GM18951 (cell line): Measurements from ENCODE around the gene LYVE1.

Experiments
- POLR2A ChIP-seq: IDR thresholded peaks from 4 replicates; pipeline ENCODE4 v1.6.1; 2011; ENCODE audit warnings: mild to moderate bottlenecking; ENCODE audit not compliant: insufficient read length, insufficient read depth; ENCODE audit errors: extremely low read depth
- in situ Hi-C: fragments of 300-500 bp; cut with MboI; formaldehyde crosslinking; loops from one replicate; pipeline ENCODE4 v1.12.0; 2022; ENCODE audit warnings: low sequenced_read_pairs, mixed read lengths, inconsistent platforms; ENCODE audit not compliant: unreplicated experiment

LYVE1 gene

DNA sequence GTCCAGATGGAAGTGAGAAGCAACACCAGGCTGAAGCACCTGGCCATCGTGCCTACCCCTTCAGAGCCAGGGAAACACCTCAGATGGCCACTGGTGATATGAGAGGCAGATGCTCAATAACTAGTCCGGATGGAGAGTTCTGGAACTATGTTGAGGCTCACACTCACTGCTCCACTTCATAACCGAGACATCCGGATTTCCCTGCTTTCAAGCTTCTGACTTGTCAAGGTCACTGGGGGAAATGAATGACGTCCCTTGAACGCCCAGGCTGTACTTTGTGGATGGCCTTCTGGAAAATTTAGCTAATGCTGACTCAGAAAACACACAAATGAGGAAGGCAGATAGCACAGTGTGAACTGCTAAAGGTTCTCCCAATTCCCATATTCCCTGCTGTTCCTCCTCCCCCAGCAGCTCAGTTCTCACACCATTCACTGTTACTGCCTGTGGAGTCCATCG lies at the start of gene LYVE1:
LYVE1 (minus strand) TSS at position 180 of the 456 bp plus-strand sequence; CDS start at position 47, 133 bp downstream.
- in situ Hi-C loops: no loop called here
- no peak for TF ChIP-seq POLR2A

DNA sequence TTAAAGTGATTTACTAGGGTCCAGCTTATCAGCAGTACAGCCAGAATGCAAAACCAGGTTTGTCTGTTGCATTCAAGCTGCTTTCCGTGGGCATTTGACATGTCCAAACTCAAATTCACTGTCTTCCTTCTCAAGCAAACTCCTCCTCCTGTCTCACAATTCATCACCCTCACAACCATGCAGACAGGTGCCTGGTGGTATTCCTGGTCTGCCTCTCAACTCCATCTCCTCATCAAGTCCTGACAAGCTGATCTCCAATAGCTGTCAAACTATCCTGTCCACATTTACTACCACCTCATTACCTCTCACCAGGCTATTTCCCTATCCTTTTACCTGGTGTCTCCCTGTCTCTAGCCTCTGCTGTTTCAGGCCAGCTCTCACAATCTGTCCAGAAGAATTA lies 49.1 kb upstream of the LYVE1 start:
- in situ Hi-C loops: no loop called here
- TF ChIP-seq POLR2A: no peak

- TF ChIP-seq POLR2A: no peak
- in situ Hi-C loops: no loop called here
Measured at GRCh38 chr11:10611979-10612862, 43.8 kb upstream of the LYVE1 start.

DNA sequence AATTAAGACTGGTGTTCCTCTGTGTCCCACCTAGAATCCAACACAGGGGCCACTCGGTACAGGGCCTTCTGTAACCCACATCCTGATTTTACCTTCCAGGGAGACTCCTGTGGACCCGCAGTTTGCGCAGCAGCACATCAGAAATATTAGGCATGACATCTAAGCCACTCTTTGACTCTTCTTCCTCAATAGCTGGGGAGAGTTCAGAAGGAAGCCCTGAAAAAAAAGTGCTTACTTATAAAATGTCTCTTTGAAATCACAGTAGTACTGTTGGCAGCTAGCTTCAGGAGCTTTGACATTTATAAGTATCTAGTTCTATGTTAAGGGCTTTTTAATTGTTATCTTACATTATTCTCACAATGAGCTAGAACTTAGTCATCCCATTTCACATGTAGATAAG lies 41.2 kb upstream of the LYVE1 start:
- in situ Hi-C loops: no loop called here
- no peak for TF ChIP-seq POLR2A

GRCh38 chr11:10608584-10608983 lies 40.1 kb upstream of the LYVE1 start:
- in situ Hi-C loops: no loop called here
- TF ChIP-seq POLR2A: no peak

GRCh38 chr11:10607462-10608132 lies 39.1 kb upstream of the LYVE1 start:
- in situ Hi-C loops: no loop called here
- no peak for TF ChIP-seq POLR2A

GRCh38 chr11:10606536-10607208 lies 38.2 kb upstream of the LYVE1 start:
- in situ Hi-C loops: no loop called here
- no peak for TF ChIP-seq POLR2A

GRCh38 chr11:10605941-10606381 lies 37.5 kb upstream of the LYVE1 start:
- no peak for TF ChIP-seq POLR2A
- in situ Hi-C loops: no loop called here

DNA sequence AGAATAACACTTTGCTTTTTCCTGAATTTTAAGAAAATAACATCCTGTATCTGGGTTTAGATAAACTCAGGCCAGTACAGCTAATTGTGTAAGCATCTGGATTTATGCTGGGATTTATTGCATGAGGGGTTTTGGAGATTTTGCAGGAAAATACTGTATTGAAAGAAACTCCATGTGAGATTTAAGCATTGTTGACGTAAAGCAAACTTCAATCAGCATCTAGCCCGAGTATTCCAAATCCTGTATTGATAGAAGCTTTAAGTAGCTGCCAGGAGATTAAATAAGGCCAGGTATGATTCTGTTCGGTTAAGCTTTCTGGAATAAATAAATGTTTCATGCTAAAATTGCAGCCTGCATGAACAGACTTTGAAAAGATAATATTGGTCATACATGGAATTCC lies 36.3 kb upstream of the LYVE1 start:
- TF ChIP-seq POLR2A: no peak
- in situ Hi-C loops: no loop called here

DNA sequence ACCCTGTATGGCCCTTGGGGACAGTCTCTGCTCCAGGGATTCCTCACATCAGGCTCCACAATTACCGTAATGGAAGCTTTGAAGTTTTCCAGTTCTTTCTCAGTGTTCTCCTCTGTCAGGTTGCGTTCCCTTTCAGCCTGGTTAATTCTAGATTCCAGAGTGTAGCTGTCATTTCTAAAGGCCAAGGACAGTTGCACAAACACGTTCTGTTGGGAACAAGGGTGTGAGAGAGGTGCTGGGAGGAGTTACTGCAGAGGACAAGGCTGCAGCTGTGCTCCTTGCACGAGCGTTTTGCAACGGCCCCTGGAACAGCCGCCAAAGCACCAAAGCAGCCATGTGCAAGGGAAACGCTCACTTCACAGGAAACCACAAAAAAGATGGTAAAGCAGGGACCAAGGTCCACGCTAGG lies 35.9 kb upstream of the LYVE1 start:
- in situ Hi-C loops: no loop called here
- no peak for TF ChIP-seq POLR2A

GRCh38 chr11:10603721-10604297 lies 35.3 kb upstream of the LYVE1 start:
- in situ Hi-C loops: no loop called here
- no peak for TF ChIP-seq POLR2A

DNA sequence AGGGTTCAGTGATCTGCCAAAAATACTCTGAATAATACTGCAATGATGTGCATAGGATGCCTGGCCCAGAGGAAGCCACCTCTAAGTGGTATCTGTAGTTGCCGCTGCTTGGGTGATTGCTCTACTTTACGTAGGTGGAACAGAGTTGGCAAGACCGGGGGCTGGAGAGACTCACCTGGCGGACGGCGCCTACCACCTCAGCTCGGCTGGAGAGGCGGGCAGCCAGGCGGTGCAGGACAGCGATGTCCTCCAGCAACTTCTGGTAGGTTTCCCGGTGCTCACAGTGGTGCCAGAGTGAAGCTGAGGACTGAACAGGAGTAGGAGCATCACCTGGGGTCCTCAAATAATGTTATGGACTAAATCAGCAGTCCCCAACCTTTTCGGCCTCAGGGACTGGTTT lies 34.5 kb upstream of the LYVE1 start:
- in situ Hi-C loops: no loop called here
- TF ChIP-seq POLR2A: no peak

- no peak for TF ChIP-seq POLR2A
- in situ Hi-C loops: no loop called here
Measured at GRCh38 chr11:10602366-10602765, 33.9 kb upstream of the LYVE1 start.
